Hair follicular keratinocyte (primary cell): ENCODE data around the gene SEPHS2. TPM values are rescaled to one million over a fixed set of nuclear protein-coding genes. Genes with fewer than 3 reads are reported as not detected.

Experiments
- total RNA-seq: library from RNA; depleted of rRNA; stranded (reverse); fragments of >200 nt; gene quantifications from 2 replicates; pipeline ENCODE4 v1.2.3, GENCODE V29; 2015

Gene SEPHS2
- total RNA-seq: 15.9 and 20.4 TPM in 2 replicates

GRCh38 chr16:30445408-30446202, at the start of gene SEPHS2:
TSS of gene SEPHS2 (minus strand) at chr16:30445874. CDS start at chr16:30445727, 147 bp downstream.

GRCh38 chr16:30472328-30472942, 26.8 kb upstream of the SEPHS2 start, which contains the start of gene ITGAL:
TSS of gene ITGAL (plus strand) at chr16:30472742. CDS start at chr16:30472838, 96 bp downstream.

DNA sequence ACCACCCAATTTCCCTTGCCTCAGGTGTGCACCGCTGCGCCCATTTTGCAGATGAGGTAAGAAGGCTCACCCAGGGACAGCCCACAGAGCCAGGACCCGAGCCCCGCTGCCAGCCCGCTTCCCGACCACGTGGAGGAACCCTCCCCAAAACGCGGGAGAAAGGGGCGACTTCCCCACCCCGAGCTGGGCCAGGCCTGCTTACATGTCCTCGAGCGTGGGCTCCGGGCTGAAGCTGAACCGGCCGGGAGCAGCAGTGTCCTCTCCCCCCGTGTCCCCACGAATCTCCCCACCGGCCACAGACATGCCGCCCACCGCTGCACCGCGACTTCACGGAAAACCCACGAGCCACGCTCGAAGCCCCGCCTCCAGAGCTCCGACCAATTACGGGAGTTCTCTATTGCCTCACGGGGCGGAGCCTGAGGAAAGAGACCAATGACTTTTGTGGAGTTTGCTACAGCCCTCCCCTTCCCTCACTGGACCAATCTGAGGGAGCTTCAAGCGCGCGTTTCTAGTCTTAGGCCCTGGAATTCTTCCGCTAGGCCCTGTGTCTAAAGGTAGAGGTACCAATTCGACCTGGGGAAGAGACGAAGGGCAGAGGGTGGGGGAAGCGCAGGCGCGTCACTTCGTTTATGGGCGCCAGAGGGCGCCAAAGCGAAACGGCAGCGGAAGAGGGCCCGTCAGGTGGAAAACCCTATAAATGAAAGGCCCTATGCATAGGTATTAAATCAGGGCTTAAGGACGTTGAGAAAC, 15.8 kb downstream of the SEPHS2 start, which contains the start of gene DCTPP1:
DCTPP1 (minus strand) TSS at position 353 of the 750 bp plus-strand sequence; CDS start at position 303, 50 bp downstream.

DNA sequence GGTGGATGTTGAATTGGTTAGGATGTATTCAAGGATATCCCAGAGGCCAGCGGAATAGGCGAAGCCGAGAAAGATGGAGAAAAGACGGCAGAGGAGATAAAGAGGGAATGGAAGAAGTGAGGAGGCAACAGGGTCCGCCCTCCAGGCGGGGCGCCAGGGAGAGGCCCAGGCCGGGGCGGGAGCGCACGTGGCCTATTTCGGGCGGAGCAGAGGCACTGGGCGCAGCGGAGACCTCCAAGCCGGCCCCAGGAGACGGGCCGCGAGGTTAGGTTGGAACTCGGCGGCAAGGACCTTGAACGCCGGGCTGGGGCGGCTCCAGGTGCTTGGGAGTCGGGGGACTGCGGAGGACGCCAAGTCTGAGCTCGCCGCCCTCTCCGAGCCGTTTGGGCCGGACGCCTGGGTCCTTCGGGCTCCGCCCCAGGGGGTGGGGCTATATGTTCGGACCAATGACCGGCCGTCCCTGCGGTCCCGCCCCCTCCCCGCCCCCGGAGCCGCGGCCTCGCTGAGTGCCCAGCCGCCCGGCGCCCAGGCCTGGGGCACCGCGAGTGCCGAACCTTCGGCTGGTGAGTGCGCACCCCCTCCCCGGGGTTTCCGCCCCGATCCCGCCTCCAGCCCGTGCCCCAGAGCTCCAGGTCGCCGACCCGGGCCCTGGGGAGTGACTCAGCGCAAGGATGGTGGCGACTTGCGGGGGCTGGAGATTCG, 38.4 kb downstream of the SEPHS2 start, which contains the start of gene ZNF771:
ZNF771 (plus strand) TSS at position 505 of the 702 bp plus-strand sequence. CDS start 448 bp downstream, outside the sequence.

DNA sequence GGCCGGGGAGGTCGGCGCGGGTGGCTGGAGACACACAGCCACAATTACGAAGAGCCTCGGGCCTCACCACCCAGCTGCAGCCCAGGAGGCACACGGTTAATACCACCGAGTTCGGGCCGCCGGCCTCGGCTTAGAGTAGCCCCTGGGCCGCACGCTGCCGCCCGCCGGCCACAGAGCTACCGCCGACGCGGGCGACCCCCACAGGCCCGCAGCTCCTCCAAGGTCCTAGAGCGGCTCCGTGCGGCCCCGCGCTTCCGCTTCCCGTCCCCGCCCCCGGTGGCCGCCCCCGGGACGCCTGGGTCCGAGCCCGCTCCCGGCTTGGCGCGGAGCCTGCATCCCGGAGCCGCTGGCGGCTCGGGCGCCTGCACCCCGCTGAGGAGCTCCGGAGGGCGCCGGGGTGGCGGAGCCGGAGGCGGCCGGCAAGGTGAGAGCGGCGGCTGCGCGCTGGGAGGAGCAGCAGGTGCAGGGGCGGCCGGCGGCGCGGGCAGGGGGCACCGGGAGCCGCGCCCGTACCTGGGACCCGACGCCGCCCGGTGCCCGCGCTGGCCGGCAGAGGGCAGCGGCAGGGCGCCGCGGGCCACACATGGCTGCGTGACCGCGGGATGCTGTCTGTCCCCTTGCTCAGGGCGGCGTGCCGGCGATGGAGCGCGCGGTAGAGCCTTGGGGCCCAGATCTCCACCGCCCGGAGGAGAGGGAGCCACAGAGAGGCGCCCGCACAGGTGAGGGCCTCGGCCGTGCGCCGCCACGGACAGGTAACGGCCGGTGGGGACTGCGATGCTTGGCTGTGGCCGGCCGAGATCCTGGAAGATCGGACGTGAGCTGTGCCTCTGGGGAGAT, 50.3 kb downstream of the SEPHS2 start, which contains the start of gene ZNF48:
ZNF48 (plus strand) TSS at position 266 of the 837 bp plus-strand sequence; CDS start at position 641, 375 bp downstream.

Other genes with a start within 250 kb of the SEPHS2 start
- 2.4 and 5.3 TPM in 2 replicates for gene SULT1A3, start 246.6 kb downstream of the SEPHS2 start, total RNA-seq
- 2.0 TPM in 1 of 2 replicates, not detected in the other for gene NPIPB13, start 197.4 kb downstream of the SEPHS2 start, total RNA-seq
- gene CD2BP2, start 90.6 kb downstream of the SEPHS2 start, total RNA-seq: 47.6 and 63.2 TPM in 2 replicates
- 33.5 and 36.0 TPM in 2 replicates for gene TBC1D10B, start 75.4 kb downstream of the SEPHS2 start, total RNA-seq
- not detected in 2 replicates for gene MYL11, start 71.1 kb downstream of the SEPHS2 start, total RNA-seq
- not detected in 2 replicates for gene SEPTIN1, start 63.3 kb downstream of the SEPHS2 start, total RNA-seq
- 5.2 and 6.7 TPM in 2 replicates for gene ZNF48, start 50.5 kb downstream of the SEPHS2 start, total RNA-seq
- 7.7 and 9.0 TPM in 2 replicates for gene ZNF771, start 38.3 kb downstream of the SEPHS2 start, total RNA-seq
- 44.7 and 66.1 TPM in 2 replicates for gene DCTPP1, start 15.8 kb downstream of the SEPHS2 start, total RNA-seq
- gene ITGAL, start 26.9 kb upstream of the SEPHS2 start, total RNA-seq: not detected in 2 replicates
- gene ZNF768, start 80.7 kb upstream of the SEPHS2 start, total RNA-seq: 34.9 and 44.1 TPM in 2 replicates
- 5.7 and 7.0 TPM in 2 replicates for gene ZNF747, start 89.0 kb upstream of the SEPHS2 start, total RNA-seq
- gene ZNF764, start 112.5 kb upstream of the SEPHS2 start, total RNA-seq: 2.7 and 4.8 TPM in 2 replicates
- 7.9 and 9.8 TPM in 2 replicates for gene ZNF688, start 125.8 kb upstream of the SEPHS2 start, total RNA-seq
- gene ZNF785, start 139.8 kb upstream of the SEPHS2 start, total RNA-seq: 1.7 and 2.3 TPM in 2 replicates
- 4.9 and 5.8 TPM in 2 replicates for gene ZNF689, start 164.5 kb upstream of the SEPHS2 start, total RNA-seq
- gene PRR14, start 205.1 kb upstream of the SEPHS2 start, total RNA-seq: 15.0 and 18.1 TPM in 2 replicates
- gene FBRS, start 212.6 kb upstream of the SEPHS2 start, total RNA-seq: 16.9 and 21.7 TPM in 2 replicates